PFSK-1 (cell line): Measurements from ENCODE around the gene ACAD8.

Experiments
- FOXP2 ChIP-seq: optimal IDR thresholded peaks from 2 replicates; pipeline ENCODE3; 2011; ENCODE audit warnings: borderline replicate concordance, control low read depth, inconsistent platforms; ENCODE audit not compliant: insufficient read depth; ENCODE audit errors: extremely low read length, extremely low read depth
- POLR2AphosphoS5 ChIP-seq: IDR thresholded peaks from 2 replicates; pipeline ENCODE4 v1.6.1; 2012; ENCODE audit warnings: low read depth, mild to moderate bottlenecking, control low read depth, low read length, moderate library complexity
- SIN3A ChIP-seq: IDR thresholded peaks from 2 replicates; pipeline ENCODE4 v1.6.1; 2012; ENCODE audit warnings: mild to moderate bottlenecking, low read length, moderate library complexity, borderline replicate concordance; ENCODE audit not compliant: insufficient read depth
- TAF1 ChIP-seq: IDR thresholded peaks from 2 replicates; pipeline ENCODE4 v1.6.1; 2012; ENCODE audit warnings: low read length, control low read depth, borderline replicate concordance; ENCODE audit not compliant: insufficient read depth
- TF ChIP-seq, protein P1 (sequence below), 2 experiments: IDR thresholded peaks; 2 replicates each; pipeline versions ENCODE4 v1.6.1 to v1.8.0; 2011 to 2012; ENCODE audit warnings: low read depth in 2 of 2, low read length in 2 of 2, control low read depth in 1 of 2, inconsistent platforms in 1 of 2, mild to moderate bottlenecking in 1 of 2, moderate library complexity in 1 of 2; ENCODE audit not compliant: insufficient read depth in 1 of 2

ACAD8 gene

DNA sequence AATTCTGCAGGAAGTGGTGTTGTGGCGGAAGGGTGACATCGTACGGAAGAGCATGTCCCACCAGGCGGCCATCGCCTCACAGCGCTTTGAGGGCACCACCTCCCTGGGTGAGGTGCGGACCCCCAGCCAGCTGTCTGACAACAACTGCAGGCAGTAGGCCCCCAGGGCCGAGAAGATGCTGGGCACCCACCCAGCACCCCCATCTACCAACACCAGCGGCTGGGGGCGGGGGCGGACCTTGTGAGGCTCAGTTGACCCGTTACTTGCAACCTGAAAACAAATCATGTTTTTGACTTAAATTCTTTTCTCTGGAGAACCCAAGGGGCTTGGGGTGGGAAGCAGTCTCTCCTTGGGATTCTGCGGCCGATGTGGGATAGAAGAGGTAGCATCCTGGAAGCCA, 7.9 kb upstream of the ACAD8 start:
- TF ChIP-seq FOXP2 (no peak), SIN3A (no peak), TAF1 (no peak), POLR2AphosphoS5 (no peak)
- TF ChIP-seq, protein P1, sequence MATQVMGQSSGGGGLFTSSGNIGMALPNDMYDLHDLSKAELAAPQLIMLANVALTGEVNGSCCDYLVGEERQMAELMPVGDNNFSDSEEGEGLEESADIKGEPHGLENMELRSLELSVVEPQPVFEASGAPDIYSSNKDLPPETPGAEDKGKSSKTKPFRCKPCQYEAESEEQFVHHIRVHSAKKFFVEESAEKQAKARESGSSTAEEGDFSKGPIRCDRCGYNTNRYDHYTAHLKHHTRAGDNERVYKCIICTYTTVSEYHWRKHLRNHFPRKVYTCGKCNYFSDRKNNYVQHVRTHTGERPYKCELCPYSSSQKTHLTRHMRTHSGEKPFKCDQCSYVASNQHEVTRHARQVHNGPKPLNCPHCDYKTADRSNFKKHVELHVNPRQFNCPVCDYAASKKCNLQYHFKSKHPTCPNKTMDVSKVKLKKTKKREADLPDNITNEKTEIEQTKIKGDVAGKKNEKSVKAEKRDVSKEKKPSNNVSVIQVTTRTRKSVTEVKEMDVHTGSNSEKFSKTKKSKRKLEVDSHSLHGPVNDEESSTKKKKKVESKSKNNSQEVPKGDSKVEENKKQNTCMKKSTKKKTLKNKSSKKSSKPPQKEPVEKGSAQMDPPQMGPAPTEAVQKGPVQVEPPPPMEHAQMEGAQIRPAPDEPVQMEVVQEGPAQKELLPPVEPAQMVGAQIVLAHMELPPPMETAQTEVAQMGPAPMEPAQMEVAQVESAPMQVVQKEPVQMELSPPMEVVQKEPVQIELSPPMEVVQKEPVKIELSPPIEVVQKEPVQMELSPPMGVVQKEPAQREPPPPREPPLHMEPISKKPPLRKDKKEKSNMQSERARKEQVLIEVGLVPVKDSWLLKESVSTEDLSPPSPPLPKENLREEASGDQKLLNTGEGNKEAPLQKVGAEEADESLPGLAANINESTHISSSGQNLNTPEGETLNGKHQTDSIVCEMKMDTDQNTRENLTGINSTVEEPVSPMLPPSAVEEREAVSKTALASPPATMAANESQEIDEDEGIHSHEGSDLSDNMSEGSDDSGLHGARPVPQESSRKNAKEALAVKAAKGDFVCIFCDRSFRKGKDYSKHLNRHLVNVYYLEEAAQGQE (IDR thresholded peaks at IDR 0.05; ENCODE audit: insufficient read depth in 1 of 2, low read depth in 2 of 2, low read length in 2 of 2) = no peak

DNA sequence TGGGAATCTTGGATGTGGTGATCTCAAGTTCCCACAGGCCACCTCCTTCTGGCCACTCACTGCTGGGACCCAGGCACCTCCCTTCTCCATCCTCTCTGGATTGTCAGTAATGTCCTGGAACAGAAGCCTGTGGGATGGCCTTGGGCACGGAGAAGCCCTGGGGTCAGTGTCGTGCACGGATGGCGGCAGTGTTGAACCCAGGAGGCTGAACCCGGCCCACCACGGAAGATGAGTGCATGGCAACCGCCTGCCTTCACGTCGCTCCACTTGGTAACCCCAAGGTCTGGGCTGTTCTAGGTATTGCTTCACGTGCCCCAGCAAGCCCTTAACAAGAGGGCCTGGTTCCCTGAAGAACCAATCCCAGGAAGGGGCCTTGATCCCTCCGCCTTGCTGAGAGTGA, 7.3 kb upstream of the ACAD8 start:
- TF ChIP-seq FOXP2 (no peak), TAF1 (no peak), SIN3A (no peak), POLR2AphosphoS5 (no peak)
- TF ChIP-seq, protein P1 (IDR thresholded peaks at IDR 0.05; ENCODE audit: insufficient read depth in 1 of 2, low read depth in 2 of 2, low read length in 2 of 2) = no peak

DNA sequence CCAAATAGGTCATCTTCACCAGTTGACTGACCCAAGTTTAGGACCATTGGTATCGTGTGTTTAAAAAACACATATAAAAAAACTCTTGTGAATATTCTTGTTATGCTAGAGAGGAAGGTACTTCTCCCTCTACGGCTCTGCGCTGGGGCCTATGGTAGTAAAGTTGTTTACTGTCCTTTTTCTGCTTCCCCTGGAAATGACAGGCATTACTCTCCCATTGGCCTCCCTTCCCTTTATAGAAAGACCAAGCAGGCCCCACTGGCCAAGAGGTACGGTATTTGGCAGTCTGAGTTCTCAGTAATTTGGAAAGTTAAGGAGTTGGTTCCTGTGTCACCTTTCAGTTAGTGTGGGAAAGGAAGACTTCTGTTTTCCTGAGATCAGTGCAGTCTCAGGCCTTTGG, 6.7 kb upstream of the ACAD8 start:
- TF ChIP-seq, protein P1 (IDR thresholded peaks at IDR 0.05; ENCODE audit: insufficient read depth in 1 of 2, low read depth in 2 of 2, low read length in 2 of 2) = no peak
- no peak for TF ChIP-seq FOXP2
- no peak for TF ChIP-seq POLR2AphosphoS5
- no peak for TF ChIP-seq TAF1
- TF ChIP-seq SIN3A = no peak

DNA sequence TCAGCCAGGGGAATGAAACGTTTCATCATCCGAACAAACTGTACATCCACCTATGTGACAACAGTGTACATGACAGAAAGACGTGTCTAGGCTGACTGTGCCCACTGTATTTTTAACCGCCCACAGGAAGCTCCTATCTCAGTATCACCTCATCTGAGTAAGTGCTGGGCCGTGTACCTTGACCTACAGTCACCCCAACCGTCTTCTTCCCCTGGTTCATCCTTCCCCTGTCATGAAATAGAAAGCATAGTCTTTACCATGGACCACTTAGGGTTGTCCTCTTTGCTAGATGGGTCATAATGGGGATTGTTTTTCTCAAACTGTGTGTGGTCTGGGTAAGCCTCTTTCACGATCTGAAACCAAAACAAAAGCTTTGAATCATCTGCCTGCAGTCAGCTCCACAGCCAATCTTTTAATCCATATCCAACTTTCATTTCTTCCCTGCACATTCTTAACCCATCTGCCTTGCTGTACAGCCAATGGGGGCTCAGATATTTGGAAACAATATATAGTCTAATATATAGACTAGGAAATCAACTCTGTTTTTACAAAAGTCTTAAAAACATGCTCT, 4.4 kb upstream of the ACAD8 start:
- TF ChIP-seq POLR2AphosphoS5 (no peak), FOXP2 (no peak), TAF1 (no peak)
- TF ChIP-seq, protein P1 (IDR thresholded peaks at IDR 0.05; ENCODE audit: insufficient read depth in 1 of 2, low read depth in 2 of 2, low read length in 2 of 2) = no peak

DNA sequence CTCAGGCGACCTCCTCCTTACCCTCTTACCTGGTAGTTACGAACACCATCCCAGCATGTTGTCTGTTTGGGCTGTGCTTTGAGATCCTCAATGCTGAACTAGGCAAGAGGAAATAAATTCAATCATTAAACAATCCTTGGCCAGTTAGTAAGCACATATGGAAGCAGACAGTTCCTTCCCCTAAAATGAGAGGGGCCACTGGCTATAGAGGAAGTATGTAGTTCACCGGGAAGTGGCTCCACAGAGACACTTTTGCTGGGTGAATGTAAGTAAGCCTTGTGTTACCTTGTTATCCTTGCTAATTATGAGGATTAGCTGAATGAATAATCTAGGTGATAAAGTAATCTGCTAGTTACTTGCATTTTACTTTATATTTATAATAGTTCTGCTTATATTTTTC, 3.1 kb upstream of the ACAD8 start:
- TF ChIP-seq FOXP2 = no peak
- no peak for TF ChIP-seq TAF1
- TF ChIP-seq, protein P1 (IDR thresholded peaks at IDR 0.05; ENCODE audit: insufficient read depth in 1 of 2, low read depth in 2 of 2, low read length in 2 of 2) = no peak
- no peak for TF ChIP-seq SIN3A
